OCI-LY1 (cell line): ENCODE results near the gene IQUB.

ENCODE experiments used
- H2AFZ ChIP-seq: fragments of 200-600 bp; sonication (generic), shearing (Covaris generic); 2 replicates; pipeline ENCODE4 v1.6.0; 2014; ENCODE audit warnings: antibody characterized with exemption, mild to moderate bottlenecking, low read length
- H3F3A ChIP-seq: fragments of 200-600 bp; sonication (generic), shearing (Covaris generic); 2 replicates; pipeline ENCODE4 v1.6.0; 2014; ENCODE audit warnings: mild to moderate bottlenecking, antibody characterized with exemption, low read length, moderate library complexity; ENCODE audit not compliant: insufficient read depth
- H3K27ac ChIP-seq: fragments of 200-600 bp; sonication (generic); 2 replicates; pipeline ENCODE4 v1.5.1; 2014; ENCODE audit warnings: low read length, mixed run types, mild to moderate bottlenecking, low read depth; ENCODE audit not compliant: poor library complexity, severe bottlenecking
- H3K27me3 ChIP-seq: fragments of 200-600 bp; sonication (generic); 2 replicates; pipeline ENCODE4 v1.6.0; 2014; ENCODE audit warnings: antibody characterized with exemption, mild to moderate bottlenecking, low read length, moderate library complexity; ENCODE audit not compliant: insufficient read depth
- H3K36me3 ChIP-seq: fragments of 200-600 bp; sonication (generic); 2 replicates; pipeline ENCODE4 v1.6.1; 2014; ENCODE audit warnings: mild to moderate bottlenecking, antibody characterized with exemption, low read length, moderate library complexity, mixed read lengths; ENCODE audit not compliant: insufficient read depth
- H3K4me1 ChIP-seq: fragments of 200-600 bp; sonication (generic); 2 replicates; pipeline ENCODE4 v1.5.1; 2014; ENCODE audit warnings: mild to moderate bottlenecking, low read length, moderate library complexity; ENCODE audit not compliant: insufficient read depth, severe bottlenecking
- H3K4me2 ChIP-seq: fragments of 200-600 bp; sonication (generic), shearing (Covaris generic); 2 replicates; pipeline ENCODE4 v1.6.1; 2014; ENCODE audit warnings: low read length
- H3K4me3 ChIP-seq: fragments of 200-600 bp; sonication (generic); 2 replicates; pipeline ENCODE4 v1.5.1; 2014; ENCODE audit warnings: low read length, low read depth, mild to moderate bottlenecking, mixed read lengths; ENCODE audit not compliant: poor library complexity, severe bottlenecking
- H3K79me2 ChIP-seq: fragments of 200-600 bp; shearing (Covaris generic); 2 replicates; pipeline ENCODE4 v1.6.1; 2016; ENCODE audit warnings: mixed run types, low read length, mixed read lengths; ENCODE audit not compliant: insufficient read depth
- H3K9ac ChIP-seq: fragments of 200-600 bp; sonication (generic), shearing (Covaris generic); 2 replicates; pipeline ENCODE4 v1.6.1; 2014; ENCODE audit warnings: mild to moderate bottlenecking, low read length, mixed read lengths
- H3K9me2 ChIP-seq: fragments of 200-600 bp; sonication (generic), shearing (Covaris generic); 2 replicates; pipeline ENCODE4 v1.6.1; 2014; ENCODE audit warnings: low read depth, mild to moderate bottlenecking, low read length, mixed read lengths
- H3K9me3 ChIP-seq: fragments of 200-600 bp; shearing (Covaris generic); 2 replicates; pipeline ENCODE4 v1.6.1; 2014; ENCODE audit warnings: low read length, mixed read lengths
- H4K20me1 ChIP-seq: fragments of 200-600 bp; sonication (generic), shearing (Covaris generic); 2 replicates; pipeline ENCODE4 v1.6.0; 2016; ENCODE audit warnings: mild to moderate bottlenecking, low read length; ENCODE audit not compliant: insufficient read depth
- EZH2 ChIP-seq: fragments of 200-600 bp; sonication (generic), shearing (Covaris generic); IDR thresholded peaks from 2 replicates; pipeline ENCODE4 v1.8.0; 2017; ENCODE audit warnings: borderline replicate concordance, mixed run types, mild to moderate bottlenecking, antibody characterized with exemption, low read length, moderate library complexity, mixed read lengths
- TF ChIP-seq, protein P1 (sequence below): fragments of 200-600 bp; sonication (generic), shearing (Covaris generic); IDR thresholded peaks from 2 replicates; pipeline ENCODE4 v1.5.1; 2017; ENCODE audit warnings: mild to moderate bottlenecking, antibody characterized with exemption, low read length, moderate library complexity, mixed read lengths

IQUB gene

DNA sequence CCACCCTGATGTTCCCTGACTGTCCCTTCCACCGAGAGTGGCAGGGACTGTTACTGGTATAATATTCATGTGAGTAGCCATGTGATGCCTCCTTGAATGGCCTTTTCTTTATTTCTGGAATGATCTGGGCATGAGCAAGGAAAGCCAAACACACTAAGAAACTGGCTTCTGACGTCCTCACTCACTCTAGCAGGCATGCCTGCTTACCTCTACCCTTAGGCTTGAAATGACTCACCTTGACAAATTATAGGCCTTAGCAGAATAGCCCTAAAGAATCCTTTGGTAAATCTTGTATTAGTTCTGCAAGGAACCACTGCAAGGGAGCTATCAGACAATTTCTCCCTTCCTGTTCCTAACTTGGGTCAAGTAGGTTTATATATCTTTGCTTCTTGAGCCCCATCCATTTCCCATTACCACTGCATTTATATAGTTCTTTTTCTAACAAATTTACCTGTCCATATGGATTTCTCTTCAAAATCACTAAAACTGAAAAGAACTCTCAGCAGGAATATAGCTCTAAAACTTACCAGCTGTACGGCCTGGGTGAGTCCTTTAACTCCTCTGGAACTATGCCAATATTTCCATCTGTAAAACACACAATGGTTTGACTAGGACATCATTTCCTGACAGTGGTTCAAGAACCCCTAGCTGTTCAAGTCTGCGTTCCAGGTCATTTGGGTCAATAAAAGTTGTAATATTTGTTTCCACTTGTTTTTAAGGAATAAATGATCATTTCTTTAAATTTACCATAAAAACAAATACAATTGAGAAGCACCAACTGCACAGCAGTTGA, 36.2 kb upstream of the IQUB start:
- H3K4me2 ChIP-seq = no peak overlapping the region
- no peaks in the 10 kb centered on the region for H3K27me3 ChIP-seq
- H3K4me3 ChIP-seq = no peak overlapping the region
- TF ChIP-seq, protein P1, sequence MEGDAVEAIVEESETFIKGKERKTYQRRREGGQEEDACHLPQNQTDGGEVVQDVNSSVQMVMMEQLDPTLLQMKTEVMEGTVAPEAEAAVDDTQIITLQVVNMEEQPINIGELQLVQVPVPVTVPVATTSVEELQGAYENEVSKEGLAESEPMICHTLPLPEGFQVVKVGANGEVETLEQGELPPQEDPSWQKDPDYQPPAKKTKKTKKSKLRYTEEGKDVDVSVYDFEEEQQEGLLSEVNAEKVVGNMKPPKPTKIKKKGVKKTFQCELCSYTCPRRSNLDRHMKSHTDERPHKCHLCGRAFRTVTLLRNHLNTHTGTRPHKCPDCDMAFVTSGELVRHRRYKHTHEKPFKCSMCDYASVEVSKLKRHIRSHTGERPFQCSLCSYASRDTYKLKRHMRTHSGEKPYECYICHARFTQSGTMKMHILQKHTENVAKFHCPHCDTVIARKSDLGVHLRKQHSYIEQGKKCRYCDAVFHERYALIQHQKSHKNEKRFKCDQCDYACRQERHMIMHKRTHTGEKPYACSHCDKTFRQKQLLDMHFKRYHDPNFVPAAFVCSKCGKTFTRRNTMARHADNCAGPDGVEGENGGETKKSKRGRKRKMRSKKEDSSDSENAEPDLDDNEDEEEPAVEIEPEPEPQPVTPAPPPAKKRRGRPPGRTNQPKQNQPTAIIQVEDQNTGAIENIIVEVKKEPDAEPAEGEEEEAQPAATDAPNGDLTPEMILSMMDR = no peak
- no peak for TF ChIP-seq EZH2
- H3K9me3 ChIP-seq = no peaks in the 10 kb centered on the region
- no peaks in the 10 kb centered on the region for H3K79me2 ChIP-seq
- no peaks in the 10 kb centered on the region for H3K9me2 ChIP-seq
- no peaks in the 10 kb centered on the region for H3K36me3 ChIP-seq
- H4K20me1 ChIP-seq = no peaks in the 10 kb centered on the region
- H3K9ac ChIP-seq = no peak overlapping the region
- H3K4me1 ChIP-seq = no peaks in the 10 kb centered on the region
- no peaks in the 10 kb centered on the region for H3F3A ChIP-seq
- H3K27ac ChIP-seq = no peak overlapping the region
- no peak overlapping the region for H2AFZ ChIP-seq

DNA sequence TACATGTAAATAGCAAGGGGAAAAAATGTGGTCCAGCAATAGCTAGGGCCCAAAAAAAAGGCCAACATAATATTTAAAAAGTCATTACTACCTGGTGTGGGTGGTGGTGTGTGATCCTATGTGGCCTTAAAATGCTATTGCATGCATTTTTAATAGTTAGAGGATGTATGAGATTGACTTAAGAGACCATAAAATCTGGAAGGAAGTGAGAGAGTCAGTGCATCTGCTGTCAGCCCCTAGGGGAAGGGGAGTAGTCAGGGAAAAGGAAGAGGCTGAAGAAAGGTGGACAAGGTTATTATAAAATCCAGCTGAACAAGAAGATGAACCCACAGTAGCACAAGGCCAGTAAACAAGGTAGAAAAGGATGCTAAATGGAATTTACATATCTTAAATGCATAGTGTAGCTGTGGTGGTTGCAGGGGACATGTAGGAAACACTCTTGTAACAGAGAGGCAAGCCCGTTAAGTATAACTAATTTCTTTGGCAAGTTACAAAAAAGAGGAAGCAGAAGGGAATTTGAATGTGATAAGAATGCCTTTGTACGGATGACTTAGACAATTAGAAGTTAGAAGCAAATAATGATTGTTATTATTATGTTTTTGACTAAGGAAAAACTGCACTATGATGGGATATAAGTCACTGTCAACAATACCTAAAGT, 35.1 kb upstream of the IQUB start:
- Histone ChIP-seq H3K9me3 (no peaks in the 10 kb centered on the region), H3K9ac (no peak overlapping the region), H3K79me2 (no peaks in the 10 kb centered on the region), H4K20me1 (no peaks in the 10 kb centered on the region), H3K27ac (no peak overlapping the region), H3K27me3 (no peaks in the 10 kb centered on the region), H3K4me1 (no peaks in the 10 kb centered on the region), H3F3A (no peaks in the 10 kb centered on the region), H3K4me3 (no peak overlapping the region), H3K4me2 (no peak overlapping the region), H2AFZ (no peak overlapping the region), H3K9me2 (no peaks in the 10 kb centered on the region), H3K36me3 (no peaks in the 10 kb centered on the region)
- no peak for TF ChIP-seq EZH2
- TF ChIP-seq, protein P1 = no peak

DNA sequence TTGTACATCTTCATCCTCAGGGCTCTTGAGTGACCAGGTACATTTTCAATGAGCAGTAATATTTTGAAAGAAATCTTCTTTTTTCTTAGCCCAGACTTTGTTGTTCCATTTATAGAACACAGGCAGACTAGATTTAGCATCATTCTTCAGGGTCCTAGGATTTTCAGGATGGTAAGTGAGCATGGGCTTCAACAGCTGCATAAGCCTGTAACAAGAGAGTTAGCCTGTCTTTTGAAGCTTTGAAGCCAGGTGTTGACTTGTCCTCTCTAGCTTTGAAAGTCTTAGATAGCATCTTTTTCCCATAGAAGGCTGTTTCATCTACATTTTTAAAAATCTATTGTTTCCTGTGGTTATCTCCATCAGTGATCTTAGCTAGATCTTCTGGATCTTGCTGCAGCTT, 27.7 kb upstream of the IQUB start:
- Histone ChIP-seq H3K9me2 (no peaks in the 10 kb centered on the region), H3K27me3 (no peaks in the 10 kb centered on the region), H3K4me1 (peaks cover 6% of the 10 kb centered on the region), H3K27ac (no peak overlapping the region), H3K9ac (no peak overlapping the region), H3K9me3 (no peaks in the 10 kb centered on the region), H3K79me2 (peaks cover 4% of the 10 kb centered on the region; the same call in 1 of the 2 replicates), H3K4me3 (no peak overlapping the region), H3K4me2 (no peak overlapping the region), H4K20me1 (no peaks in the 10 kb centered on the region), H3F3A (no peaks in the 10 kb centered on the region; the same call in 1 of the 2 replicates), H2AFZ (no peak overlapping the region), H3K36me3 (no peaks in the 10 kb centered on the region)
- TF ChIP-seq EZH2 = no peak
- TF ChIP-seq, protein P1 = no peak
